Stomach (tissue), 8 donors: ENCODE results near the gene MTCL3.
A peak's percentile ranks its signal among the peaks of the same experiment; 100 is the strongest.

Experiments used
- DNase-seq, 2 donors: peaks; one replicate each; pipeline versions ENCODE4 v3.0.0 to v3.0.0-alpha.2; 2013 to 2019
- H3K27ac ChIP-seq, 5 donors: fragments of 200-600 bp in 4 of 5; sonication (generic) in 4 of 5; one replicate each; pipeline ENCODE4 v1.5.1; 2013 to 2019; ENCODE audit warnings: mild to moderate bottlenecking in 1 of 5, moderate library complexity in 1 of 5
- H3K27me3 ChIP-seq, 3 donors: fragments of 200-600 bp; sonication (generic); one replicate each; pipeline ENCODE4 v1.5.1; 2017 to 2019; ENCODE audit warnings: mixed run types in 1 of 3
- H3K36me3 ChIP-seq, 4 donors: fragments of 200-600 bp; sonication (generic); 1 replicate in 3 of 4; 2 replicates in 1 of 4; pipeline ENCODE4 v1.5.1; 2016 to 2019
- H3K4me1 ChIP-seq, 4 donors: fragments of 200-600 bp; sonication (generic); one replicate each; pipeline ENCODE4 v1.5.1; 2016 to 2019
- H3K4me3 ChIP-seq, 4 donors: fragments of 200-600 bp; sonication (generic) in 3 of 4; one replicate each; pipeline ENCODE4 v1.5.1; 2016 to 2019; ENCODE audit warnings: mild to moderate bottlenecking in 1 of 4
- H3K9me3 ChIP-seq, 4 donors: fragments of 200-600 bp; sonication (generic); one replicate each; pipeline ENCODE4 v1.5.1; 2016 to 2019
- EP300 ChIP-seq: sonication (generic); formaldehyde crosslinking; IDR thresholded peaks from one replicate; pipeline ENCODE4 v1.6.1; 2017; ENCODE audit warnings: antibody characterized with exemption
- POLR2A ChIP-seq, 4 donors: fragments of 450-650 bp; IDR thresholded peaks; one replicate each; pipeline ENCODE4 v1.6.1; 2016; ENCODE audit warnings: antibody characterized with exemption in 4 of 4, control low read depth in 2 of 4, mild to moderate bottlenecking in 1 of 4, moderate library complexity in 1 of 4
- POLR2AphosphoS5 ChIP-seq, 3 donors: sonication (generic); formaldehyde crosslinking; IDR thresholded peaks; one replicate each; pipeline ENCODE4 v1.6.1; 2016; ENCODE audit warnings: antibody characterized with exemption in 3 of 3
- WGBS, 5 donors: extraction: QIAGEN DNeasy Blood & Tissue Kit in 3 of 5; methylation state at CpG; one replicate each; pipeline versions ENCODE4 v1.1.5 to v1.1.7; 2013 to 2018; 5-methylcytosine and 5-hydroxymethylcytosine counted together
- intact Hi-C: fragments of 100-400 bp; cut with DNase I; formaldehyde crosslinking; loops from one replicate; pipeline ENCODE4 v1.15.1; 2023; ENCODE audit warnings: low total_unique reads
- TF ChIP-seq, protein P1 (sequence below), 7 experiments: fragments of 450-650 bp in 4 of 7; fragments of 200-600 bp in 3 of 7; sonication (generic) in 3 of 7; IDR thresholded peaks; one replicate each; pipeline ENCODE4 v1.5.1; 2016 to 2019; ENCODE audit warnings: antibody characterized with exemption in 7 of 7, control low read depth in 2 of 7, mild to moderate bottlenecking in 1 of 7
- donor health status: healthy with polysubstance abuse.
- donor health status: Bipolar disorder and iron deficiency.
- donor health status: healthy.

Gene MTCL3

GRCh38 chr6:127518710-127519468, at the start of gene MTCL3:
TSS of gene MTCL3 (minus strand) at chr6:127519335.
- Histone ChIP-seq H3K9me3 (no peaks in the 10 kb centered on the region), H3K36me3 (no peaks in the 10 kb centered on the region), H3K27ac (no peak within 1 kb of the TSS), H3K27me3 (peaks cover 3 to 87% (median 65%) of the 10 kb centered on the region in 3 donors), H3K4me1 (peaks cover 23 to 44% (median 35%) of the 10 kb centered on the region in 4 donors), H3K4me3 (peak within 1 kb of the TSS in 3 of 4 donors; percentile 7 to 26 (median 16))
- 2 to 8% (median 4%) methylated on average over 36 to 42 of the region's 42 CpGs for WGBS, 5 donors
- intact Hi-C loops, result no loop called here
- peak in 1 of 2 donors; percentile 67 for DNase-seq
- TF ChIP-seq EP300 (no peak), POLR2AphosphoS5 (IDR thresholded peaks at IDR 0.05) (no peak), POLR2A (IDR thresholded peaks at IDR 0.05) (no peak)
- TF ChIP-seq, protein P1, sequence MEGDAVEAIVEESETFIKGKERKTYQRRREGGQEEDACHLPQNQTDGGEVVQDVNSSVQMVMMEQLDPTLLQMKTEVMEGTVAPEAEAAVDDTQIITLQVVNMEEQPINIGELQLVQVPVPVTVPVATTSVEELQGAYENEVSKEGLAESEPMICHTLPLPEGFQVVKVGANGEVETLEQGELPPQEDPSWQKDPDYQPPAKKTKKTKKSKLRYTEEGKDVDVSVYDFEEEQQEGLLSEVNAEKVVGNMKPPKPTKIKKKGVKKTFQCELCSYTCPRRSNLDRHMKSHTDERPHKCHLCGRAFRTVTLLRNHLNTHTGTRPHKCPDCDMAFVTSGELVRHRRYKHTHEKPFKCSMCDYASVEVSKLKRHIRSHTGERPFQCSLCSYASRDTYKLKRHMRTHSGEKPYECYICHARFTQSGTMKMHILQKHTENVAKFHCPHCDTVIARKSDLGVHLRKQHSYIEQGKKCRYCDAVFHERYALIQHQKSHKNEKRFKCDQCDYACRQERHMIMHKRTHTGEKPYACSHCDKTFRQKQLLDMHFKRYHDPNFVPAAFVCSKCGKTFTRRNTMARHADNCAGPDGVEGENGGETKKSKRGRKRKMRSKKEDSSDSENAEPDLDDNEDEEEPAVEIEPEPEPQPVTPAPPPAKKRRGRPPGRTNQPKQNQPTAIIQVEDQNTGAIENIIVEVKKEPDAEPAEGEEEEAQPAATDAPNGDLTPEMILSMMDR (IDR thresholded peaks at IDR 0.05), result no peak

GRCh38 chr6:127567476-127567875, 48.3 kb upstream of the MTCL3 start:
- no peak for DNase-seq
- no peak overlapping the region for H3K27ac ChIP-seq
- intact Hi-C loops, result no loop called here
- H3K9me3 ChIP-seq, result no peaks in the 10 kb centered on the region
- peaks cover 0 to 8% (median 0%) of the 10 kb centered on the region in 4 donors for H3K4me1 ChIP-seq
- no peaks in the 10 kb centered on the region for H3K27me3 ChIP-seq
- WGBS, 5 donors, result 45 to 68% (median 51%) methylated on average over 2 of the region's 2 CpGs
- TF ChIP-seq POLR2A (IDR thresholded peaks at IDR 0.05), result no peak
- no peak for TF ChIP-seq EP300
- TF ChIP-seq, protein P1 (IDR thresholded peaks at IDR 0.05), result no peak
- no peak for TF ChIP-seq POLR2AphosphoS5 (IDR thresholded peaks at IDR 0.05)
- no peaks in the 10 kb centered on the region for H3K36me3 ChIP-seq
- H3K4me3 ChIP-seq, result no peak overlapping the region

GRCh38 chr6:127566651-127567050, 47.5 kb upstream of the MTCL3 start:
- Histone ChIP-seq H3K9me3 (no peaks in the 10 kb centered on the region), H3K4me1 (peaks cover 0 to 8% (median 0%) of the 10 kb centered on the region in 4 donors), H3K27me3 (no peaks in the 10 kb centered on the region), H3K27ac (peak overlapping the region in 4 of 5 donors; percentile 2 to 64 (median 44)), H3K4me3 (no peak overlapping the region), H3K36me3 (no peaks in the 10 kb centered on the region)
- DNase-seq, result no peak
- intact Hi-C loops, result no loop called here
- TF ChIP-seq POLR2AphosphoS5 (IDR thresholded peaks at IDR 0.05), result no peak
- TF ChIP-seq, protein P1 (IDR thresholded peaks at IDR 0.05), result no peak
- no peak for TF ChIP-seq POLR2A (IDR thresholded peaks at IDR 0.05)
- TF ChIP-seq EP300, result no peak

- Histone ChIP-seq H3K27ac (peak overlapping the region in 4 of 5 donors; percentile 2 to 64 (median 44)), H3K4me1 (peaks cover 0 to 7% (median 0%) of the 10 kb centered on the region in 4 donors), H3K36me3 (no peaks in the 10 kb centered on the region), H3K9me3 (no peaks in the 10 kb centered on the region), H3K27me3 (no peaks in the 10 kb centered on the region), H3K4me3 (no peak overlapping the region)
- DNase-seq, result peak in 1 of 2 donors; percentile 5
- intact Hi-C loops, result no loop called here
- TF ChIP-seq, protein P1 (IDR thresholded peaks at IDR 0.05), result no peak
- TF ChIP-seq POLR2A (IDR thresholded peaks at IDR 0.05) (no peak), EP300 (no peak), POLR2AphosphoS5 (IDR thresholded peaks at IDR 0.05) (peak in 2 of 3 donors; percentile 66 to 78)
Observed at GRCh38 chr6:127566119-127566518, 47.0 kb upstream of the MTCL3 start.
